HG03460 (cell line): ENCODE measurements around the gene TAC3.

Experiments
- ATAC-seq: cut with Tn5 transposase; IDR thresholded peaks from one replicate; pipeline ENCODE4 v1.9.1; 2021; ENCODE audit not compliant: unreplicated experiment

The TAC3 gene

DNA sequence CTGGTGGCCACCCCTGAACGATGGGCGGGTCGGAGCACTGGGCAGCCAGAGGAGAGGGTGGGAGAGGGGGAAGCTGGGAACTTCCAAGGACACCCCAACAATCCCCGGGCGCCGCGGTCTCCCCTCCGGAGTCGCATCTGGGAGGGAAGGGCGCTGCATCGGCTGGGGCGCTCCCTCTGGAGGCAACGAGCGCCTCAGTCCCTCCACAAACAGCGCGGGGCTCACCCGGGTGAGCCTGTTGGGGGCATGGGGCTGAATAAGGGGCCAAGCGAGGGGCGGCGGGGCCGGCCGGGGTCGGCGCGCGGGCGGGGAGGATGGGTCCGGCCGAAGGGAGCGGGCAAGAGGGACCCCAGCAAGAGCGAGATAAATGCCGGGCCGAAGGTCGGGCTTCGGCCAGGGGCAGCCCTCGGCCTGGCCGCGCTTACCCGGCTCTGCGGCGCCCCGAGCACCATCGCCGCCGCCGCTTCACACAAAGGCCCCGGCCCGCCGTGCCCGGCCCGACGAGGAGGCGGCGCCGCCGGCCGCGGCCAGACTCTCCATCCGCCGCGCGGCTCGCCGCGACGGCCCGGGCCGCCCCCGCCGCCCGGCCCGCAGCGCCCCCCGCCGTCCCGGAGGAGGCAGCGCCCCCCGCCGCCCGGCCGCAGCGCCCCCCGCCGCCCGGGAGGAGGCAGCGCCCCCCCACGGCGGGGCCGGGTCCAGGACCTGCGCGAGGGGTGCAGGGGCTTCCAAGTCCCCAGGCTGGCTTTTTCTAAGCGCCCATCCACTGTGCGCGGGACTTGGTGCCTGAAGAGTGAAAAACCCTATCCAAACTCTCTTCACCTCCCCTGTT is 10.1 kb downstream of the TAC3 start, which contains the start of gene ZBTB39:
Gene ZBTB39 (minus strand): TSS at position 567 of the 829 bp plus-strand sequence. CDS start 1,629 bp downstream, outside the sequence.
- ATAC-seq = peak; percentile 67

GRCh38 chr12:57004651-57005050 is 11.7 kb downstream of the TAC3 start:
- ATAC-seq = no peak

DNA sequence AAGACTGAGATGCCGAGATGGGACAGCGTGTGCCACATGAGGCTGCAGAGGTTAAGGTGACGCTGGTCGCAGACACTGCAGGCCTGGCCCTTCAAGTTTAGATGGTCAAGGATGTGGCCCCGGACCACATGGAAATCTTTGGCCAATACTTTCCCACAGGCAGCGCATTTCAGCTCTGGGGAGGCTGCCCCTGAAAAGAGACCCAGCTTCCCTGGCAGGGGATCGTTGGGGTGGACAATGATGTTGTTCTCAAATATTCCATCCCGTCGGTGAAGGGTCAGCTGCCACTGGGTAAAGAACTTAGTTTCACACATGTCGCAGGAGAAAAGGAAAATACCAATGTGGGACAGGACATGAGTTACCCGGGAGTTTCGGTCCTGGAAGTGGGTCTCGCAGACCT is 12.9 kb downstream of the TAC3 start:
- ATAC-seq = no peak

DNA sequence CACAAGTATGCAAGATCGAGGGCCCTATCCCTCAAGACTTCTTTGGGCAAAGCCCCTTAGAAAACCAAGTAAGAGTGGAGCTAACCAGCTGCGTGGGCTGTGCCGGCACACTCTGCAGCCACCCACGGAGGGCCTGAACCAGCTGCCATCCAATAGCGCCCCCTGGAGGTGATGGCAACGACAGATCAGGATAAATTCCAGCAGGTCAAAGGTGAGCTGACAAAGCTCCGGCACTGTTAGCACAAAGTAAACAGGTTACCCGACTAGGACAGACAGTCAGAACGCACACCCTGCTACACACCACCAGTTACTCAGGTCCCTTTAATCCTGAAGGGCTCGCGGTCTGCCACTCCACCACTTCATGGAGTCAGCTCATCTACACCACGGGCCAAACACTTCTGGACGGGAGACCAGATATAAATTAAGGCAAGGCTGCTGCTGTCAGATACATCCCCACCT is 14.9 kb downstream of the TAC3 start:
- no peak for ATAC-seq

GRCh38 chr12:57000393-57000792 is 15.9 kb downstream of the TAC3 start:
- no peak for ATAC-seq

GRCh38 chr12:56999456-56999855 is 16.9 kb downstream of the TAC3 start:
- ATAC-seq = no peak

- ATAC-seq = peak; percentile 83
These were observed 17.3 kb downstream of the TAC3 start for GRCh38 chr12:56998981-56999380.

- no peak for ATAC-seq
These were observed 18.0 kb downstream of the TAC3 start for GRCh38 chr12:56998316-56998715.

DNA sequence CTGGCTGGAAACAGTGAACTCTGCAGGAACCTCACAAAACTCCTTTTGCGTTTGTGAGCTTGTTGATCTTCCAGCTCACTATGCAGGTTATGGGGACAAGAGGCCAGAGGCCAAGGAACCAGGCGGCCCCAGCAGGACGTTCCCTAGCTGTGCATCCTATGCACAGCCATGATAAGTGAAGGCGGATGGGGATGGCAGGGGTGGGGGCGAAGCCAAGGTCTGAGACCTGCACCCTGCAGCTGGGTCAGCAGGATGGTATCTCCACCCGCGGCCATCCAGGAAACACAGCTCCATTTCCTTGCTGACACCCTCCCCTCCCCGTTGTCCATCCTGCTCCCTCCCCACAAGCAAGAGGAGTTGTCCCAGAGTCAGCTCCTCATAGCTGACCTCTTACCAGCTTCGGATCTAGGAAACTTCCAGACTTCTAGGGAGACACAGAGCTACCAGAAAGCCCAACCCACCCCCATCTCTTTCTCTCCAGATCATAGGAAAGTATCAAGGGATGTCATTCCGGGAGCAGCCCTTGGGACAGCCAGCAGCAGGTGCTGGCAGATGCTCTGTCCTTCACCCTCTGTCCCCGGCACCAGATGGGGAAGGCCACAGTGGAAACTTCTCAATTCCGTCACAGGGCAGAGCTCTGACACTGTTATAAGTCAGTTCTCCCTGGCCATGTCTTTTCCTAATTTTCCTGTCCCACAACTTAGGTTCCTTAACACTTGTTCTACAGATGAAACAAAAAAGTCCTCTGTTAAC is 19.4 kb downstream of the TAC3 start:
- ATAC-seq = no peak

- ATAC-seq = no peak
These were observed 20.3 kb downstream of the TAC3 start for GRCh38 chr12:56995930-56996496.

DNA sequence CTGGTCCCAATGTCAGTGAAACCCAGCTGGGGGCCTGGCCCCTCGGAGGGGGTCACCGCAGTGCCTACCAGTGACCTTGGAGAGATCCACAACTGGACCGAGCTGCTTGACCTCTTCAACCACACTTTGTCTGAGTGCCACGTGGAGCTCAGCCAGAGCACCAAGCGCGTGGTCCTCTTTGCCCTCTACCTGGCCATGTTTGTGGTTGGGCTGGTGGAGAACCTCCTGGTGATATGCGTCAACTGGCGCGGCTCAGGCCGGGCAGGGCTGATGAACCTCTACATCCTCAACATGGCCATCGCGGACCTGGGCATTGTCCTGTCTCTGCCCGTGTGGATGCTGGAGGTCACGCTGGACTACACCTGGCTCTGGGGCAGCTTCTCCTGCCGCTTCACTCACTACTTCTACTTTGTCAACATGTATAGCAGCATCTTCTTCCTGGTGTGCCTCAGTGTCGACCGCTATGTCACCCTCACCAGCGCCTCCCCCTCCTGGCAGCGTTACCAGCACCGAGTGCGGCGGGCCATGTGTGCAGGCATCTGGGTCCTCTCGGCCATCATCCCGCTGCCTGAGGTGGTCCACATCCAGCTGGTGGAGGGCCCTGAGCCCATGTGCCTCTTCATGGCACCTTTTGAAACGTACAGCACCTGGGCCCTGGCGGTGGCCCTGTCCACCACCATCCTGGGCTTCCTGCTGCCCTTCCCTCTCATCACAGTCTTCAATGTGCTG is 21.0 kb downstream of the TAC3 start:
- no peak for ATAC-seq

DNA sequence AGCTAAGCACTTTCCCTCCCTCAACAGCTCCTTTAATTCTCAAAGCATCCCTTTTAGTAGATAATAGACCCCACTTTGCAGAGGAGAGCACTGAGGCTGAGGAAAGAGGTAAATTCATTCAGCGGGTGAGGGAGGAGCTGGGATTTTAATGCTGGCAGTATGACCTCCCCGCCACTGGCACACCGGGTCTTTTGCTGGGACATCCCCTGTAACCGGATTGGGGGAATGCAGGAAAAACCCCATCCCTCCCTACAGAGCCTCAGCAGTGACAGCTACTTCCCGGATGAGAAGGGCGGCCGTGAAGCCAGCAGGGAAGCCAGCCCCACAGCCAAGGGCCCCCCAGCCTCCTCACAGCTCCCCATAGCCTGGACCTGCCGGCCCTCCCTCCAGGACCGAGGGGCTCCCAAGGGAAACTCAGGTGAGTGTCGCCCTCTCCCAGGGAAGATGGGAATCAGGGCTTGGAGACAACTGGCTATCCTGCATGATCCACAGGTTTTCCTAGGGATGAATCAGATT is 22.0 kb downstream of the TAC3 start:
- ATAC-seq = no peak

DNA sequence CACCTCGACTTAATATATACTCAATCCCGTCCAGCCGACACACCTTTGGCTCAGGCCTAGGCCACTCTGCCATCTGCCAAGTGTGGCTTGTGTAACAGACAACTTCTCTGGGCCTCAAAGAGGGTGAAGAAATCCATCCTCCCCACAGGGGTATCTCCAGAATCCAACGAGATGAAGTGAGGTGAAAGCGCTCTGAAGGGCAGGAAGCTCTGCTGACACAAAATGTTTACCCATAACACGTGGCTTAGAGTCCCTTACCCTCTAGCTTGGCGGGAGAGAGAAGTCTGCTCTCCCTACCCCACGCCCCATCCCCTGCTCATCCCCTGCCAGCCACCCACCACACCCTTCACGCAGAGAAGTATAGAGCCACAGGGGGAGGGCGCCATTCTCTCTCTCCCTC is 23.0 kb downstream of the TAC3 start:
- ATAC-seq = no peak

DNA sequence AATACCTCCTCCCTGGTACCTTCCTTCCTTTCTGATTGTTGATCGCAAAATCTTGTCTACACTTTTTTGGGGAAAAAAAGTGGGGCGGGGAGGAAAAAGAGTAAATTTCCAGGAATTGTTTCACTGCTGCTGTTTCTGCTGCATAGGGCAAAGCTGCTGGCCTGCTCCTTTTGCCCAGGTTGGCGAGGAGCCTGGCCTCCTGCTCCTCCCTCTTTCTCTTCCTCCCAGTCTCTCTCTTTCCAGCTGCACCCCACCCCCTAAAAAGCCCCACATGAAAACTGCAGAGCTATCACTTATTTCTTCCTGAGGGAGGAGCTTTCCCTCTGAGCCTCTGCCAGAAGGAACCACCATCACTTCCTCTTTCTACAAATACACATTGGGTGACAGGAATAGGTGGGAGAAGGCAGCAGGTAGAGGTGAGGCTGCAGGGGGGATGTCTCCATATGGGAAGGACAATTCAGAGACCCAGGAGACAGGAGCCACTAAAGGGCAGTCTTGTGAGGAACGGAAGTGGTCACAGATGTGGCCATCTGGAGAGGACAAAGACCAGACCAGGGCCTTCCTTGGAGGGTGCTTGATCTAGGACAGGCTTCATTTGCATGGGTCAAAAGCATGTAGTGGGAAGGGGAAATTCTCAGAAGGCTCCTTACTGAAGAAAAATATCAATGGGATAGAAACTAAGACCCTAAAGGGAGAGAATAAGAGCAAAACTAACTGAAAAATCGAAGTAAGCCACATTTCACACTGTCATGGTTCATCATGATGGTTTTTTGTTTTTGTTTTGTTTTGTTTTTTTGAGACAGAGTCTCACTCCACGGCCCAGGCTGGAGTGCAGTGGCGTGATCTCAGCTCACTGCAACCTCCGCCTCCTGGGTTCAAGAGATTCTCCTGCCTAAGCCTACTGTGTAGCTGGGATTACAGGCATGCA is 24.7 kb downstream of the TAC3 start:
- no peak for ATAC-seq

- no peak for ATAC-seq
These were observed 25.5 kb downstream of the TAC3 start for GRCh38 chr12:56990648-56991318.

GRCh38 chr12:56989861-56990610 is 26.3 kb downstream of the TAC3 start:
- no peak for ATAC-seq

DNA sequence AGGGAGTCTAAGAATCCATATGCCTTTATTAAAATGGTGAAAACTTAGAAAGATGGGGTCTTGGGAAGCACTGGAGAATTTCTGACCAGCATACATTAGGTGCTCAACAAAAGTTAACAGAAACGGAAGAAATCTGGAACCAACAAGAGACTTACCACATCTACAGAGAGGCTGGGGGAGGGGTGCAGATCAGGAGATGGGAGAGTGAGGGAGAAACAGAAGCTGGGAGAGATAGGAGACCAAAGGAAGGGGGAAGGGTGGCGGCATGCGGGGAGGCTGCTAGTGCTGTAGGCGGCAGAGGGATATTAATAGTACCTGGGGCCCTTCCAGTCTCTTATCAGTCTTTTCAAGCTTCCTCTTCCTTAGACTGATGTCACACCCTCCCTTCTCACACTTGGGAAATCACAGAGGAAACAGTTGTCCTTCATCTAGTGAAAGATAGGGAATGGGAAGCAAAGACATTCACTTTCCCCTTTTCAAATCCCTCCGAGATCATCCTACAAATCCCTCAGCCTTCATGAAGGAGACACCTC is 28.1 kb downstream of the TAC3 start:
- ATAC-seq = no peak

DNA sequence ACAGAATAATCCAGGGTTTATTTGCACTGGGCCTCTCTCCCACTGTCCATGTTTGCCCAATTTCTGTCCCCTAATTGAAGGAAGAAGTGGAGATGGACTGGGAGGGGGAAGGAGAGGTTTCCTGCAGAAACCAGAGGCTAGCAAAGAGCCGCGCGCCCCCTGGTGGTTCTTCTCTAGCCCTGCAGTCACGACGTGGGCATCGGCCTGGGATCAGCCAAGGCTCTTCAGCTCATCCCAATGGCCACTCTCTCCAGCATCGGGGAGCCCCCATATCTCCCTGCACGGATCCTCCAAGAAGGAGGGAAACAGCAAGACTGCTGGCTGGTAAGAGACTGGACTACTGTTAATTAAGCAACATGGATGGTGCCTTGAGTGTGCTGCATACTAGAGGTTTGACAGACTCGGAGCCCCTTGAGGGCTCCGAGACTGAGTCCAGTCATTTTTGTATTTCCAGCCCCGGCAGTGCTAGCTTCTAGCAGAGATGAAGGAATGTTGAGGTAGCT is 28.7 kb downstream of the TAC3 start:
- peak; percentile 56 for ATAC-seq
